Measurements from ENCODE around the gene TTC16. TPM values are rescaled to one million over a fixed set of nuclear protein-coding genes. Genes with fewer than 3 reads are reported as not detected.

TTC16 gene, protein sequence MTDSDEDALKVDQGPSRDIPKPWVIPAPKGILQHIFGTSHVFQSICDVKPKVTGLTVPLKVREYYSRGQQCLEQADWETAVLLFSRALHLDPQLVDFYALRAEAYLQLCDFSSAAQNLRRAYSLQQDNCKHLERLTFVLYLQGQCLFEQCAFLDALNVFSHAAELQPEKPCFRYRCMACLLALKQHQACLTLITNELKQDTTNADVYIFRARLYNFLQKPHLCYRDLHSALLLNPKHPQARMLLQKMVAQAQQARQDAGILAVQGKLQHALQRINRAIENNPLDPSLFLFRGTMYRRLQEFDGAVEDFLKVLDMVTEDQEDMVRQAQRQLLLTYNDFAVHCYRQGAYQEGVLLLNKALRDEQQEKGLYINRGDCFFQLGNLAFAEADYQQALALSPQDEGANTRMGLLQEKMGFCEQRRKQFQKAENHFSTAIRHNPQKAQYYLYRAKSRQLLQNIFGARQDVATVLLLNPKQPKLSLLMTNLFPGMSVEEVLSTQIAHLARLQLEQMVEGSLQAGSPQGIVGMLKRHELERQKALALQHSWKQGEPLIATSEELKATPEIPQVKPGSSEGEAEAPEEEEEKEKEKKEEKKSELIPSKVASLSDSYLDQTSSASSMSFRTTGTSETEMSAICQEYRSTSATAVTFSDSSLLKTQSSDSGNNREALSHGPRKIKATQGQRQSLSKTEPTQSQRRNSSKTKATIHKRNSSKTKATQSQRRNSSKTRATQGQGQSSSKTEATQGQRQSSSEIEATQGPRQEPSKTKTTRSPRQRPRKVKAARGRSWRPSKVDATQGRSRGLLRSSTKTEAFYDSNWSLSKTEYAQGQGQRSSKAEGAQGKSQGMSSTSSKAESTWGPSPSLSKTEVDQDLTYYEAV
- total RNA-seq, result 1 to 10 TPM; 1.2 to 5.2 TPM

DNA sequence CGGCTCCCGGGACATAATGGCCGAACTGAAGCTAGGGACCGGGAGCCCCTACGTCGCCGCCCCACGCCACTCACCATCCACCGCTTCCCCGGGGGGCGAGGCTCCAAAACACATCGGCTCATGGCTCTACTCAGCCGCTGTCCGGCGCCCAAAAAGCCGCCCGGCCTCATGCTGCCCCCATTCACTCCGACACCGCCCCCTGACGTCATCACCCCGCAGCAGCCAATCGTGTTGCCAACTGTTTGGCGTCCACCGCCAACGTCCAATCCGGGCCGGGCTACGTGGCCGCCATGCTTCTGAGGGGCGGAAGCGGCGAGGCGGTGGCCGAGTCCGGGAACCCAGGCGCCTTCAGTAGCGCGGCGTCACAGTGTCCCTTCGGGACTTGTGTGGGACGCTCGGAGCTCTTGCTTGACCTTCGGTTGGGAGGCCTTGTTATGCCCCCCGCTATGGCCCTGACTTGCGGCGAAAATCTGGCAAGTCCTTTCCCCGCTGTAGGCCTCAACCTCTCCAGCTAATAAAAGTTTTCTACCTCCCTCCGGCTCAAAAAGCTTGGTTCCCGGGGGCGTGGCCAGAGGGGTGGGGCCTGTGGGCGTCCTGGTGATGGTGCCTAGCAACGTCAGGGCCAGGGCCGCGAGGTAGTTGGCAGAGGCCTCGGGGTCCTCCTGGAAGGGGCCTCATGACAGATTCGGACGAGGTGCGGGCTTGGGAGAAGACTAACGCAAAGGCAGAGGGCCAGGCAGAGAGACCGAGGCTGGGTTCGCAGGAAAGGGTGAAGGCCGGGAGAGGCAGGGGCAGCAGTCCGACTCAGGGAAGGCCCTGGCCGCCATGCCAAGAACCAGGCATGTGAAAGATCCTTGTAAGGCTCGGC is at the start of gene TTC16, which contains the start of gene PTRH1:
TSS of gene TTC16 (plus strand) at position 610 of the 868 bp plus-strand sequence. CDS start at position 677, 67 bp downstream.
TSS of gene PTRH1 (minus strand) at position 194 of the 868 bp plus-strand sequence. CDS start at position 170, 24 bp downstream.
- H3K4me1 Mint-ChIP-seq, result peaks cover 35% of the 10 kb centered on the region
- no peaks in the 10 kb centered on the region for H3K36me3 Mint-ChIP-seq
- H3K4me3 Mint-ChIP-seq, result peak within 1 kb of the TSS; percentile 93
- DNase-seq, result peak; percentile 98
- CTCF ChIA-PET, result interaction anchor here (0.6 to 4.2 kb wide), 13 partner anchors 13 to 485 kb away, joined by 3 to 30 read pairs (median 3); partner anchors contain the start of genes STXBP1 and TOR2A
- ATAC-seq, result peak; percentile 95
- no peaks in the 10 kb centered on the region for H3K27me3 Mint-ChIP-seq
- peak within 1 kb of the TSS; percentile 90 for H3K27ac Mint-ChIP-seq
- H3K9me3 Mint-ChIP-seq (ENCODE audit: low read depth), result no peaks in the 10 kb centered on the region

DNA sequence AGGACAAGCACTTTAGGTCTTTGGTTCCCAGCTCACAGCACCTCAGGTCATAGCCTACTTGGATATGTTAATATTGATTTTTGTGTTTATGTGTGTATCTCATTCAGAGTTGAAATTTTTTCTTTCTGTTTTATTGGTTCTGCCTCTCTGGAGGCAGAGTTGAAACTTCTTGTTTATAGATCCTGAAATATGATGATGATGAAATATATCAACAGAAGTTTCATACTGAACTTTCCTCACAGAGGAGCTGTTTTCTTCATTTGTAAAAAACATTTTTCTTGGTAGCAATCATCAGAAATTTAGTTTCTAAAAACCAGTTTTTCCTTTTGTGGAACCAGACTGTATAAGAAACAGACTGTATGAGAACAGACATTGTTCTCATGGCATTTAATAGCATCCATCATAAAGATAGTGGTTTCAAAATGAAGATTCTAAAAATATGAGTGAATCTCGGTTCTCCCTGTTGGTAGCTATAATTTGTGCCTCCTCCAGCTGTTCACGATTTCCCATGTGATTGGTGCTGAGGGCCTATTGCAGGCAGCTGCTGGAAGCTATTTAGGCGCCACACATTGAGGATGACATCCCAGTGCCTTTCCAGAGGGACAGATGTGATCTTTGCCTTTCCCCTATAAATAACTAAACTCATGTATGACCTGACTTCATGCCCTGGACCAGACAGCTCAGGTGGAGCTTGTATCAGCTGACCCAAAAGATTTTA is 48.6 kb upstream of the TTC16 start:
- no peaks in the 10 kb centered on the region for H3K4me1 Mint-ChIP-seq
- ATAC-seq (no peak), DNase-seq (no peak)
- no peaks in the 10 kb centered on the region for H3K27me3 Mint-ChIP-seq
- no peak overlapping the region for H3K27ac Mint-ChIP-seq
- no peaks in the 10 kb centered on the region for H3K9me3 Mint-ChIP-seq (ENCODE audit: low read depth)
- H3K4me3 Mint-ChIP-seq, result no peak overlapping the region
- H3K36me3 Mint-ChIP-seq, result peaks cover 2% of the 10 kb centered on the region
- CTCF ChIA-PET, result interaction anchor here (1.0 kb wide), 1 partner anchor 254 kb away, joined by 3 read pairs; no protein-coding TSS in a partner anchor

DNA sequence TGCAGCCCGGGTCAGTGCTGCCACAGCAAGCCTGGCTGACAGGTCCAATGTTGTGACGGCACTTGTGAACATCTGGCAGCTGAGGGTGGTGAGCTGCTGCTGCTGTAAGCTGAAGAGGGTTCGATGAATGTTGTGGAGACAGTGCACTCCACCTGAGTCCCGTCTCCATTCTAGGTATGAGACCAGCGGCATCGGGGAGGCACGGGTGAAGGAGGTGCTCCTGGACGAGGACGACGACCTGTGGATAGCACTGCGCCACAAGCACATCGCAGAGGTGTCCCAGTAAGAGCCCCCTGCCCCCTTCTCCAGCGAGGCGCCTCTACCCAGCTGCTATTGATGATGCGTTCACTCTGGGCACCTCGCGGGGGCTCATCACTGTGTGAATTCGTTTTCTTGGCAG is 48.0 kb upstream of the TTC16 start:
- no peaks in the 10 kb centered on the region for H3K36me3 Mint-ChIP-seq
- H3K9me3 Mint-ChIP-seq (ENCODE audit: low read depth), result no peaks in the 10 kb centered on the region
- no peaks in the 10 kb centered on the region for H3K27me3 Mint-ChIP-seq
- ATAC-seq, result no peak
- CTCF ChIA-PET, result no interaction called here
- DNase-seq, result no peak
- H3K27ac Mint-ChIP-seq, result no peak overlapping the region
- H3K4me3 Mint-ChIP-seq, result no peak overlapping the region
- no peaks in the 10 kb centered on the region for H3K4me1 Mint-ChIP-seq

DNA sequence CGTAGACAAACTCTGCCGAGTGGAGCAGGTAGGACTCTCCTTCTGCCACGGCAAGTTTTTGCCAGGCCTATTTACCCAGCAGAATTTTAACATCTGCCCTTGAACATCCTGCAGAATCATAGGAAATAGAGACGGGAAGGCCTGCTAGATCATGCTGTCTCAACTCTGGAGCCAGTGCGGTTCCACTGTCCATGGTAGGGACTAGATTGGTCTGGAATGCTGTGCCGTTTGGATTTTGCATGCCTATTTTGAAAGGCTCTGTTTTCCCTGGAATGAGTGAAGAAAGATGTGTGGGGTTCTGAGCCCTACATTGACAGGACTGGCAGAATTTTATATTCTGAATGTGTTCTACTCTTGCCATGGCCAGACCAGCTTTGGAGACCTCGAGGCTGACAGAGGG is 42.6 kb upstream of the TTC16 start:
- Mint-ChIP-seq H3K27me3 (no peaks in the 10 kb centered on the region), H3K27ac (no peak overlapping the region), H3K4me3 (no peak overlapping the region), H3K36me3 (no peaks in the 10 kb centered on the region), H3K9me3 (ENCODE audit: low read depth) (no peaks in the 10 kb centered on the region), H3K4me1 (no peaks in the 10 kb centered on the region)
- CTCF ChIA-PET, result no interaction called here
- no peak for ATAC-seq
- no peak for DNase-seq

DNA sequence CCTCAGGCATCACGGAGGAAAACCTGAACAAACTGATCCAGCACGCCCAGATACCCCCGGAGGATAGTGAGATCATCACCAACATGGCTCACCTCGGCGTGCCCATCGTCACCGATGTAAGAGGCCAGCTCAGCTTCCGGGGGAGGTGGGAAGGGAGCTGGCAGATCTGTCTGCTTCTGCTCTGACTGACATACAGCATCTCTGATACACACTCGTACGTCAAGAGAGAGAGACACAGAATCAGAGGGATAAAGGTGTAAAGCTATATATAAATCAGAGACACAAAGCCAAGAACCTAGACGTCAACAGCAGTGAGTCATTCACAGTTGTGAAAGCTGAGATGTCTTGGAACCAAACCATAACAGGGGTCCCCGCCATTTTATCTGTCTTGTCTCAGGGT is 39.2 kb upstream of the TTC16 start:
- ATAC-seq (no peak), DNase-seq (no peak)
- Mint-ChIP-seq H3K27me3 (no peaks in the 10 kb centered on the region), H3K4me1 (no peaks in the 10 kb centered on the region), H3K4me3 (no peak overlapping the region), H3K27ac (no peak overlapping the region), H3K36me3 (no peaks in the 10 kb centered on the region), H3K9me3 (ENCODE audit: low read depth) (no peaks in the 10 kb centered on the region)
- CTCF ChIA-PET, result interaction anchor here (0.8 to 1.5 kb wide), 2 partner anchors 151 to 245 kb away, joined by 3 read pairs; no protein-coding TSS in a partner anchor

DNA sequence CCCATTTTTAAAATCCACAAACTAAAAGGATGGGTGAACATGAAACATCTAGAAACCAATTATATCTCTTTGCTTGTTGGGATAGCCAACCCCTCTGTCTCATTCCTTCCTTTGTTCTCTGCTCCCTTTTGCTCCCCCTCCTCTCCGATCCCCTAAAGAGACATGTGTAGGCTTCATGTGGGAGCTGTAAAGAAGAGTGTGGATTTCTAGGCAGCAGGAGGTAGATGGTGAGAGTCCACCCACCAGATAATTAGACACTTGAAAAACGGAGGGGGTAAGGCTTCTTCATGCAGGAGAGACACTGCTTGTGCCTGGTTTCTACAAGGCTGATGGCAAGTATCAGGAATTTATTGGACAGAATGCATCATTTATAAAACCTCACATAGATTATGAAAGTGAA is 36.4 kb upstream of the TTC16 start:
- H3K27ac Mint-ChIP-seq, result no peak overlapping the region
- no peaks in the 10 kb centered on the region for H3K36me3 Mint-ChIP-seq
- ATAC-seq, result no peak
- H3K9me3 Mint-ChIP-seq (ENCODE audit: low read depth), result no peaks in the 10 kb centered on the region
- H3K4me3 Mint-ChIP-seq, result no peak overlapping the region
- CTCF ChIA-PET, result interaction anchor here (1.6 kb wide), 1 partner anchor 26 kb away, joined by 3 read pairs; no protein-coding TSS in a partner anchor
- no peak for DNase-seq
- no peaks in the 10 kb centered on the region for H3K4me1 Mint-ChIP-seq
- no peaks in the 10 kb centered on the region for H3K27me3 Mint-ChIP-seq

DNA sequence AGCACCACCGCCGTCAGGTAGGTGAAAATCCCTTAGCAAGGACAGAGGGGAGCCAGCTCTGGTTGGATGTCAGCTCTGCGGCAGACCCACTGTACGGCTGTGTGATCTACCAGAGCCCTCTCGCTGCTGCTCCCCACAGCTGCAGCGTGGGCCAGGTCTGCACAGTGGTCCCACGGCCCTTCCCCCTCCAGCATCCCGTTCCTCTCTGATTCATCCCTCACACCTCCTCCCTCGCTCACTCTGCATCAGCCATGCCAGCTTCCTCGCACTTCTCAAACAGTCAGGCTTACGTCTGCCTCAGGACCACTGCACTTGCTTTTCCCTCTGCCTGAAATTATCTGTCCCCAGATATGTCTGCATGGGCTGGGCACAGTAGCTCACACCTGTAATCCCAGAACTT is 35.7 kb upstream of the TTC16 start:
- Mint-ChIP-seq H3K27ac (no peak overlapping the region), H3K36me3 (no peaks in the 10 kb centered on the region)
- CTCF ChIA-PET, result interaction anchor here (0.6 to 1.6 kb wide), 2 partner anchors 24 to 25 kb away, joined by 3 read pairs; no protein-coding TSS in a partner anchor

DNA sequence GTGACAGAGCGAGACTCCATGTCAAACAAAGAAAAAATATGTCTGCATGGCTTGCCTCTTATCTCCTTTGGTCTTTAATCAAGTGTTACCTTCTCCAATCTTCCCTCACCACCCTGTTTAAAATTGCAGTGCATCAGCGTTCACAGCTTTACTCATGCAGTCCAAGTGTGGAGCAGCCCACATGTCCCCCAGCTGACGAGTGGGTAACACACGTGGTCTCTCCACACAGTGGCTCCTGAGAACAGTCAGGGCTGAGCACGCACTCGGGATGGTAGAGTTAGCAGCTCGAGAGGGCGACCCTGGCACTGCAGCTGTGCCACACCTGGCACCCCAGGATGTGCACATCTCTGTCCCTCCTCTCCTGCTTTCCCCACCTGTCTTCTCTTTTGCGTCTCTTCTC is 35.0 kb upstream of the TTC16 start:
- no peak overlapping the region for H3K27ac Mint-ChIP-seq
- H3K27me3 Mint-ChIP-seq, result no peaks in the 10 kb centered on the region
- H3K4me1 Mint-ChIP-seq, result no peaks in the 10 kb centered on the region
- no peak for ATAC-seq
- no peaks in the 10 kb centered on the region for H3K36me3 Mint-ChIP-seq
- no peaks in the 10 kb centered on the region for H3K9me3 Mint-ChIP-seq (ENCODE audit: low read depth)
- H3K4me3 Mint-ChIP-seq, result no peak overlapping the region
- CTCF ChIA-PET, result interaction anchor here (0.6 to 1.6 kb wide), 4 partner anchors 23 to 132 kb away, joined by 3 read pairs; partner anchors contain the start of gene PTRH1
- no peak for DNase-seq

More for the DNA sequence above, 35.7 kb upstream of the TTC16 start:
- no peak for DNase-seq
- ATAC-seq, result no peak
- H3K9me3 Mint-ChIP-seq (ENCODE audit: low read depth), result no peaks in the 10 kb centered on the region
- H3K27me3 Mint-ChIP-seq, result no peaks in the 10 kb centered on the region
- no peaks in the 10 kb centered on the region for H3K4me1 Mint-ChIP-seq
- H3K4me3 Mint-ChIP-seq, result no peak overlapping the region

DNA sequence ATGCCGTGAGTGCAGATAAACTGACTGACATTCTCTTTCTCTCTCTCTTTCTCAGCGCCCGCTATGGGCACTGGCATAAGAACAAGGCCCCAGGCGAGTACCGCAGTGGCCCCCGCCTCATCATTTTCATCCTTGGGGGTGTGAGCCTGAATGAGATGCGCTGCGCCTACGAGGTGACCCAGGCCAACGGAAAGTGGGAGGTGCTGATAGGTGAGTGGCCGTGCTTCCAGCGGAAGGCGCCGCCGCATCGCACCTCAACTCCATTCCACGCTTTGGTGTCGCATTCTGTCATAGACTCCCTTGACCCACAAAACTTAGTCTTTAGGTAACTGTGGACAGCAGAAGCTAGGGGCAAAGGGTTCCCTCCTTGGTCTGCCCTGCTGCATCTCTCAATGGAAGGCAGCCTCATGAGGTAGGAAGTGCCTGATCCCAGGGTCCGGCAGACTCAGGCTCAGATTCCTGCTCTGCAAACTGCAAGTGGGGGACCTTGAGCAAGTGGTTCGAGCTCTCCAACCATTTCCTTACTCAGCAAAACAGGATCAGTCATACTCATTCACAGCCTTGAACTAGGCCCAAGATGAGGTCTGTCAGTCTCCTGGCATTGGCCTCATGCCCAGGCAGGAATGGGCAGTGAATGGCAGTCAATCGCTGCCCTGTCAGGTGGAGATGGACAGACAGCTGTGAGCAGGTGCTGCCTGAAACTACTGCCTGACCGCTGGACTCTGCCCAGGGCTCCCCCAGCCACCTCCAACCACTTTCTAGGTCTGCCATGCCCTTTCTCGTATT is 33.3 kb upstream of the TTC16 start:
- ATAC-seq (no peak), DNase-seq (no peak)
- Mint-ChIP-seq H3K9me3 (ENCODE audit: low read depth) (no peaks in the 10 kb centered on the region), H3K36me3 (no peaks in the 10 kb centered on the region), H3K4me3 (no peak overlapping the region), H3K27me3 (no peaks in the 10 kb centered on the region), H3K27ac (no peak overlapping the region), H3K4me1 (no peaks in the 10 kb centered on the region)
- CTCF ChIA-PET, result no interaction called here

DNA sequence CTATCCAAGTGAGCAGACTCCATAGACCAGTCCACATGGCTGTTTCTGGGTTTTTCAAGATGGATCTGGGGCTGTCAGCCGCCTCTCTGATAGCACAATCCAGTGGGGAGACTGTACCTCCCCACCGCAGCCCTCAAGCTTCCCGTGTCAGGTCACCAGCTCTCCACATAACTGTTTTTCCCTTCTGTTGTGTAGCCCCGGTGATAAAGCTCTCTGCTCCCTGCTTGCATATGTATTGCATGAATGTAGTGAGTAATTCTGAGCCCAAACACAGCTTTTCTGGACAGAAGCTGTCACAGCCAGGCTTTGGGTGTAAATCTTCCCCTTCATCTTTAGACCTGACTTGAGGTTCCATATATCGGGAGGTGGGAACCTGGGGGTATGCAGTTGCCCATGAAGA is 32.2 kb upstream of the TTC16 start:
- CTCF ChIA-PET, result no interaction called here
- H3K4me1 Mint-ChIP-seq, result no peaks in the 10 kb centered on the region
- H3K27ac Mint-ChIP-seq, result no peak overlapping the region
- no peaks in the 10 kb centered on the region for H3K36me3 Mint-ChIP-seq
- ATAC-seq (no peak), DNase-seq (no peak)
- no peak overlapping the region for H3K4me3 Mint-ChIP-seq
- no peaks in the 10 kb centered on the region for H3K9me3 Mint-ChIP-seq (ENCODE audit: low read depth)
- H3K27me3 Mint-ChIP-seq, result no peaks in the 10 kb centered on the region

DNA sequence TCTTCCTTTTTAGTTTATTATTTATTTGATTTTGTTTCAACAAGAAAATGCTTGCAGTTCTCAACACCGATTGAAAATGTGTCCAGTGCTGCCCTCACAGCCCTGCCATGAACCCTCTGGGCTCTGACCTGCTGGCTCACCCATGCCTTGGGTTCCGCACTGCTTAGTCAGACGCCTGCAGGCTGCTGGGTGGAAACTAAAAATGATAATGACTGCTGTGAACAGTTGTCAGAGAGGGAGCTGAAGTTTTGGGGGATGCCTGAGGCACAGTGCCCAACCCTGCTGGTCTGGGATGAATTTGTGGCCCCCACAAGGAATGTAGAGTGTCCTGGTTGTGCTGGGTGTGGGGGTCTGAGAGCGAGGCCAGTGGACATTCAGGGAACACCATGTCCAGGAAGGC is 31.3 kb upstream of the TTC16 start:
- DNase-seq, result no peak
- Mint-ChIP-seq H3K4me3 (no peak overlapping the region), H3K9me3 (ENCODE audit: low read depth) (no peaks in the 10 kb centered on the region), H3K27ac (no peak overlapping the region), H3K36me3 (no peaks in the 10 kb centered on the region), H3K4me1 (no peaks in the 10 kb centered on the region), H3K27me3 (no peaks in the 10 kb centered on the region)
- ATAC-seq, result no peak
- CTCF ChIA-PET, result no interaction called here

All from activated CD8-positive, alpha-beta memory T cell treated with anti-CD3 and anti-CD28 coated beads, Interleukin-2, amount 10 ng/mL, durations not matched to agents 7 days and 5 days (primary cell).